Measurements from ENCODE around the gene COX20. TPM values are rescaled to one million over a fixed set of nuclear protein-coding genes. Genes with fewer than 3 reads are reported as not detected.

Gene COX20
- total RNA-seq, 2 donors from 2014 or later = 26.1 to 31.5 TPM

DNA sequence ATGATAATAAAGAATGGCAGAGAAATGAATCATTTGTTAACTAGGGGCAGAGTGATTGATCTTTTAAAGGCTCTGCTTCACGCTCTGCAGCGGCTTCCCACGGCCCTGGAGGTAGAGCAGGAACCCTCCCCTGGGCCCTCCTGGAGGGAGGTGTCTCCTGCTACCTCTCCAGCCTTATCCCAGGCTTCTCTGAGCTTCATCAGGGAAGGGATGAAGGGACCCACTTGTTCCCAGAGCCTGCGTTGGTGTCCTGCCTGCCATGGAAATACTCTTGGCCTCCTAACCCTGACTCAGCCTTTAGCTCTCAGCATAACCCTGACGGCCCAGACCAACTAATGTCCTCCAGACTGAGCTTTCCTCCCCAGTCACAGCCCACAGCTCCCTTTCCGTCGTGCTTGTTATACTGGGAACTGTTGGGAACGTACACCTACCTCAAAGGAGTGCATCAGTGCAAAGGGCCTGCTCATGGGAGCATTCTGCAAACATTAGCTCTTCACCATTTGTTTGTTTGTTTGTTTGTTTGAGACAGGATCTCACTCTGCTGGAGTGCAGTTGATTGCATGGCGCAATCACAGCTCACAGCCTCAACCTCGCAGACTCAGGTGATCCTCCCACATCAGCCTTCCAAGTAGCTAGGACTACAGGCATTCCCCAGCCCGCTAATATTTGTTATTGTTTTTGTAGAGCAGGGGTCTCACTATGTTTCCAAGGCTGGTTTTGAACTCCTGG, 46.3 kb downstream of the COX20 start:
- H3K36me3 ChIP-seq = no peaks in the 10 kb centered on the region
- H3K27me3 ChIP-seq = no peaks in the 10 kb centered on the region
- DNase-seq = no peak
- no peak for TF ChIP-seq CTCF (IDR thresholded peaks at IDR 0.05)
- no peaks in the 10 kb centered on the region for H3K4me1 ChIP-seq
- H3K4me3 ChIP-seq = no peak overlapping the region
- H3K9ac ChIP-seq (ENCODE audit: low read depth in 2 of 2, low read length in 2 of 2) = no peak overlapping the region
- no peaks in the 10 kb centered on the region for H3K9me3 ChIP-seq
- intact Hi-C loops (cut with DNase I) = no loop called here
- no peak overlapping the region for H3K27ac ChIP-seq

DNA sequence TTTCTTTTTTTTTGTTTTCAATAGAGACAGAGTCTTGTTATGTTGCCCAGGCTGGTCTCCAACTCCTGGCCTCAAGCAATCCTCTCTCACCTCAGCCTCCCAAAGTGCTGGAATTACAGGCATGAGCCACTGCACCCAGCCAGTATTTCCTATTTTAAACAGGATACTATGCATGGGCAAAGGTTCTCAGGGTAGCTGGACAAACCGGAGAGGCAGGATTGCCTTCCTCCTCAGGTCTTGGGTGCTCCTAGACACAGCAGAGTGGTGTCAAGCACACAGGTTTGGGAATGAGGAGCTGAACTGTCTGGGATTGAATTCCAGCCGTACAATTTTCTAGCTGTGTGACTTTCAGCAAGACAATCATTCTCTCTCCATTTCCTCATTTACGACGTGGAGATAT, 51.8 kb downstream of the COX20 start:
- DNase-seq = no peak
- Histone ChIP-seq H3K4me3 (no peak overlapping the region), H3K9ac (ENCODE audit: low read depth in 2 of 2, low read length in 2 of 2) (no peak overlapping the region), H3K27me3 (no peaks in the 10 kb centered on the region), H3K36me3 (no peaks in the 10 kb centered on the region), H3K27ac (no peak overlapping the region), H3K9me3 (no peaks in the 10 kb centered on the region), H3K4me1 (no peaks in the 10 kb centered on the region)
- intact Hi-C loops (cut with DNase I) = no loop called here
- no peak for TF ChIP-seq CTCF (IDR thresholded peaks at IDR 0.05)

GRCh38 chr1:244893836-244894235, 58.4 kb downstream of the COX20 start:
- TF ChIP-seq CTCF (IDR thresholded peaks at IDR 0.05) = no peak
- Histone ChIP-seq H3K9ac (ENCODE audit: low read depth in 2 of 2, low read length in 2 of 2) (no peak overlapping the region), H3K27me3 (no peaks in the 10 kb centered on the region), H3K9me3 (no peaks in the 10 kb centered on the region), H3K36me3 (no peaks in the 10 kb centered on the region), H3K4me1 (no peaks in the 10 kb centered on the region), H3K4me3 (no peak overlapping the region), H3K27ac (no peak overlapping the region)
- DNase-seq = no peak
- intact Hi-C loops (cut with DNase I) = no loop called here

Other genes starting within 250 kb of the COX20 start
- 10 to 100 TPM; 34.5 to 57.4 TPM for gene DESI2, start 182.5 kb upstream of the COX20 start, total RNA-seq
- gene HNRNPU, start 28.9 kb downstream of the COX20 start, total RNA-seq = 100 to 1,000 TPM; 218 to 370 TPM